Endometrium (tissue), 2 donors: ENCODE data around the gene SLC25A48.

Experiments used
- FAIRE-seq: peaks from 2 replicates; lab custom pipeline; 2012; peaks lifted over from hg19 to GRCh38; lab: Jason Lieb, UNC
- donor health status: control.
- donor health status: control.

The SLC25A48 gene

GRCh38 chr5:135834639-135835529 lies at the start of gene SLC25A48:
Gene SLC25A48 (plus strand): TSS chr5:135834663. CDS start chr5:135834848, 185 bp downstream.
- no peak for FAIRE-seq

- FAIRE-seq = no peak
These were observed 33.8 kb upstream of the SLC25A48 start for GRCh38 chr5:135800656-135801055.

- no peak for FAIRE-seq
These were observed 24.1 kb upstream of the SLC25A48 start for GRCh38 chr5:135810188-135810943.

- FAIRE-seq = no peak
These were observed 23.5 kb upstream of the SLC25A48 start for GRCh38 chr5:135811007-135811406.

GRCh38 chr5:135813758-135814157 lies 20.7 kb upstream of the SLC25A48 start:
- FAIRE-seq = no peak

- no peak for FAIRE-seq
These were observed 20.1 kb upstream of the SLC25A48 start for GRCh38 chr5:135814316-135814715.

GRCh38 chr5:135814812-135815211 lies 19.7 kb upstream of the SLC25A48 start:
- FAIRE-seq = no peak

GRCh38 chr5:135821061-135821801 lies 13.2 kb upstream of the SLC25A48 start:
- no peak for FAIRE-seq

- FAIRE-seq = no peak
These were observed 12.7 kb upstream of the SLC25A48 start for GRCh38 chr5:135821802-135822201.

GRCh38 chr5:135822286-135822685 lies 12.2 kb upstream of the SLC25A48 start:
- FAIRE-seq = no peak

GRCh38 chr5:135822959-135823358 lies 11.5 kb upstream of the SLC25A48 start:
- no peak for FAIRE-seq

- no peak for FAIRE-seq
These were observed 10.6 kb upstream of the SLC25A48 start for GRCh38 chr5:135823881-135824280.

- no peak for FAIRE-seq
These were observed 9.9 kb upstream of the SLC25A48 start for GRCh38 chr5:135824541-135825041.

- no peak for FAIRE-seq
These were observed 8.9 kb upstream of the SLC25A48 start for GRCh38 chr5:135825373-135826220.

- FAIRE-seq = no peak
These were observed 8.3 kb upstream of the SLC25A48 start for GRCh38 chr5:135826221-135826525.

- no peak for FAIRE-seq
These were observed 7.3 kb upstream of the SLC25A48 start for GRCh38 chr5:135826994-135827671.

GRCh38 chr5:135827965-135828781 lies 6.3 kb upstream of the SLC25A48 start:
- no peak for FAIRE-seq

GRCh38 chr5:135828782-135829127 lies 5.7 kb upstream of the SLC25A48 start:
- FAIRE-seq = no peak

- no peak for FAIRE-seq
These were observed 5.3 kb upstream of the SLC25A48 start for GRCh38 chr5:135829179-135829578.
